HCT116 (cell line): ENCODE measurements around the gene ANO2. TPM values are rescaled to one million over a fixed set of nuclear protein-coding genes. Genes with fewer than 3 reads are reported as not detected.

Source experiments
- ATAC-seq: fragments of 200-7000 bp; cut with Tn5 transposase; 2 replicates; pipeline ENCODE4 v1.9.1; 2020; ENCODE audit warnings: mild to moderate bottlenecking, moderate library complexity
- BruUV-seq: library from RNA; stranded (reverse); fragments of 400-500 nt; replicated peaks from 2 replicates; lab custom pipeline; 2021; lab: Mats Ljungman, UMichigan
- CTCF ChIA-PET: fragments of 300-600 bp; sonication (Branson Sonifier 250); formaldehyde crosslinking; loops from one replicate; lab custom pipeline; 2021; ENCODE audit warnings: antibody characterized with exemption; lab: Charles Lee
- POLR2A ChIA-PET: fragments of 300-600, 350-600 bp; sonication (Branson Sonifier 250); formaldehyde crosslinking; loops from one replicate; lab custom pipeline; 2021; ENCODE audit warnings: antibody characterized with exemption; lab: Charles Lee
- RAD21 ChIA-PET, 2 experiments: fragments of 300-600 bp; sonication (Branson Sonifier 250); formaldehyde crosslinking; loops; one replicate each; lab custom pipeline; 2023; ENCODE audit warnings: low total read pairs in 2 of 2; ENCODE audit not compliant: uncharacterized antibody in 2 of 2, unreplicated experiment in 2 of 2, low non-redundant PET in 1 of 2; lab: Charles Lee
- DNase-seq: peaks from one replicate; pipeline ENCODE4 v3.0.0-alpha.2; 2010; ENCODE audit warnings: low read depth, low spot score
- H2AFZ ChIP-seq: fragments of 200-600 bp; shearing (Covaris generic), sonication (generic); 2 replicates; pipeline ENCODE4 v1.6.1; 2017; ENCODE audit warnings: low read depth, mixed run types, mixed read lengths, antibody characterized with exemption, low read length; ENCODE audit not compliant: poor library complexity, severe bottlenecking
- H3K27ac ChIP-seq: 2 replicates; pipeline ENCODE4 v1.5.1; 2012; ENCODE audit warnings: low read depth, low read length
- H3K27me3 ChIP-seq: fragments of 200-600 bp; sonication (generic); 2 replicates; pipeline ENCODE4 v1.6.1; 2016; ENCODE audit warnings: mixed run types, low read length, mixed read lengths; ENCODE audit not compliant: insufficient read depth
- H3K36me3 ChIP-seq, 2 experiments: fragments of 200-500 bp in 1 of 2; fragments of 200-600 bp in 1 of 2; sonication (Bioruptor generic) in 1 of 2; sonication (generic) in 1 of 2; 2 replicates each; pipeline versions ENCODE4 v1.5.1 to v1.6.1; 2014 to 2016; ENCODE audit warnings: low read length in 2 of 2, inconsistent platforms in 1 of 2, mixed read lengths in 1 of 2, mixed run types in 1 of 2; ENCODE audit not compliant: insufficient read depth in 2 of 2, control insufficient read depth in 1 of 2
- H3K4me1 ChIP-seq, 2 experiments: fragments of 200-600 bp in 1 of 2; sonication (generic) in 1 of 2; 2 replicates each; pipeline versions ENCODE4 v1.5.1 to v1.6.1; 2012 to 2017; ENCODE audit warnings: low read length in 2 of 2, inconsistent platforms in 1 of 2, mild to moderate bottlenecking in 1 of 2, mixed read lengths in 1 of 2, mixed run types in 1 of 2, moderate library complexity in 1 of 2; ENCODE audit not compliant: insufficient read depth in 2 of 2, control insufficient read depth in 1 of 2
- H3K4me2 ChIP-seq: fragments of 200-600 bp; sonication (generic); 2 replicates; pipeline ENCODE4 v1.6.1; 2017; ENCODE audit warnings: mixed run types, low read length, mixed read lengths
- H3K4me3 ChIP-seq, 2 experiments: fragments of 200-600 bp in 1 of 2; sonication (generic) in 1 of 2; replicated peaks in 1 of 2; 2 replicates each; pipeline ENCODE4 v1.5.1; 2011 to 2016; ENCODE audit warnings: low read length in 2 of 2, control low read depth in 1 of 2, low read depth in 1 of 2, mild to moderate bottlenecking in 1 of 2, mixed read lengths in 1 of 2, mixed run types in 1 of 2
- H3K79me2 ChIP-seq: fragments of 200-600 bp; sonication (generic); 2 replicates; pipeline ENCODE4 v1.6.1; 2017; ENCODE audit warnings: mild to moderate bottlenecking, mixed run types, low read length, moderate library complexity, mixed read lengths; ENCODE audit not compliant: insufficient read depth
- H3K9ac ChIP-seq: fragments of 200-600 bp; sonication (generic); 2 replicates; pipeline ENCODE4 v1.6.1; 2016; ENCODE audit warnings: low read length, mixed read lengths
- H3K9me2 ChIP-seq: fragments of 200-600 bp; sonication (generic), shearing (Covaris generic); 2 replicates; pipeline ENCODE4 v1.6.1; 2017; ENCODE audit warnings: mixed run types, mild to moderate bottlenecking, moderate library complexity; ENCODE audit not compliant: insufficient read depth
- H3K9me3 ChIP-seq, 2 experiments: fragments of 200-500 bp in 1 of 2; fragments of 200-600 bp in 1 of 2; sonication (Bioruptor generic) in 1 of 2; sonication (generic) in 1 of 2; 2 replicates each; pipeline ENCODE4 v1.6.1; 2014 to 2017; ENCODE audit warnings: low read length in 2 of 2, mixed read lengths in 2 of 2, inconsistent platforms in 1 of 2, low read depth in 1 of 2, mild to moderate bottlenecking in 1 of 2, mixed run types in 1 of 2, moderate library complexity in 1 of 2; ENCODE audit not compliant: control insufficient read depth in 1 of 2, insufficient read depth in 1 of 2
- H4K20me1 ChIP-seq: fragments of 200-600 bp; sonication (generic), shearing (Covaris generic); 2 replicates; pipeline ENCODE4 v1.6.1; 2017; ENCODE audit warnings: mixed run types, mild to moderate bottlenecking, moderate library complexity; ENCODE audit not compliant: insufficient read depth
- ATF3 ChIP-seq: IDR thresholded peaks from 2 replicates; pipeline ENCODE4 v1.6.1; 2012
- CBX3 ChIP-seq: IDR thresholded peaks from 2 replicates; pipeline ENCODE4 v1.6.1; 2012; ENCODE audit warnings: low read depth
- EGR1 ChIP-seq: IDR thresholded peaks from 2 replicates; pipeline ENCODE4 v1.6.1; 2012; ENCODE audit warnings: low read depth
- EZH2 ChIP-seq: fragments of 200-600 bp; sonication (generic); IDR thresholded peaks from 2 replicates; pipeline ENCODE4 v1.6.1; 2017; ENCODE audit warnings: antibody characterized with exemption, mixed run types
- FOSL1 ChIP-seq: IDR thresholded peaks from 2 replicates; pipeline ENCODE4 v1.6.1; 2012; ENCODE audit warnings: low read depth
- JUND ChIP-seq: IDR thresholded peaks from 2 replicates; pipeline ENCODE4 v1.6.1; 2012
- MAX ChIP-seq: IDR thresholded peaks from 2 replicates; pipeline ENCODE4 v1.6.1; 2012
- RAD21 ChIP-seq: IDR thresholded peaks from 2 replicates; pipeline ENCODE4 v1.6.1; 2012; ENCODE audit warnings: low read depth, mild to moderate bottlenecking
- REST ChIP-seq: IDR thresholded peaks from 2 replicates; pipeline ENCODE4 v1.6.1; 2012; ENCODE audit warnings: low read depth
- SIN3A ChIP-seq: IDR thresholded peaks from 2 replicates; pipeline ENCODE4 v1.6.1; 2012; ENCODE audit warnings: low read depth
- SP1 ChIP-seq: IDR thresholded peaks from 2 replicates; pipeline ENCODE4 v1.6.1; 2012; ENCODE audit warnings: low read depth
- SRF ChIP-seq: IDR thresholded peaks from 2 replicates; pipeline ENCODE4 v1.6.1; 2012; ENCODE audit warnings: low read depth
- YY1 ChIP-seq: IDR thresholded peaks from 2 replicates; pipeline ENCODE4 v1.6.1; 2011; ENCODE audit warnings: low read length, low read depth, moderate library complexity, mild to moderate bottlenecking; ENCODE audit not compliant: insufficient replicate concordance; ENCODE audit errors: extremely low read depth
- ZBTB33 ChIP-seq: IDR thresholded peaks from 2 replicates; pipeline ENCODE4 v1.6.1; 2011; ENCODE audit warnings: mild to moderate bottlenecking, low read length, moderate library complexity; ENCODE audit not compliant: insufficient replicate concordance; ENCODE audit errors: extremely low read depth
- ZFX ChIP-seq: fragments of 450-650 bp; IDR thresholded peaks from 2 replicates; pipeline ENCODE4 v1.6.1; 2017
- intact Hi-C: fragments of 100-400 bp; cut with micrococcal nuclease; formaldehyde crosslinking; loops from 2 replicates; pipeline ENCODE4 v1.10.0; 2022
- total RNA-seq: library from RNA; stranded (reverse); gene quantifications from one replicate; pipeline ENCODE4 v1.2.1, GENCODE V29; 2021; ENCODE audit not compliant: unreplicated experiment

Gene ANO2
- total RNA-seq, 1 experiment from 2014 or later = not detected

GRCh38 chr12:5586201-5586600 lies 358.9 kb downstream of the ANO2 start:
- Histone ChIP-seq H3K27ac (no peak overlapping the region), H3K9me2 (no peaks in the 10 kb centered on the region), H3K79me2 (no peaks in the 10 kb centered on the region), H2AFZ (peak overlapping the region; percentile 30), H3K4me1 (peaks cover 2 to 8% of the 10 kb centered on the region in 2 experiments; a peak in 3 of 4 replicates)
- ATAC-seq = no peak
- intact Hi-C loops = no loop called here
- ChIA-PET POLR2A (no interaction called here), CTCF (no interaction called here), RAD21 (no interaction called here)
- TF ChIP-seq EZH2 (no peak), SP1 (no peak), MAX (no peak), YY1 (no peak), EGR1 (no peak), JUND (no peak)
- TF ChIP-seq, all 23 proteins: peak for 0
- Histone ChIP-seq H3K4me2 (peak overlapping the region; percentile 2; the same call in 1 of the 2 replicates), H3K4me3 (no peak overlapping the region), H3K27me3 (peaks cover 4% of the 10 kb centered on the region; the same call in 1 of the 2 replicates), H3K9me3 (no peaks in the 10 kb centered on the region), H3K9ac (no peak overlapping the region), H4K20me1 (no peaks in the 10 kb centered on the region), H3K36me3 (no peaks in the 10 kb centered on the region)
- no TSS peak for BruUV-seq
- DNase-seq = no peak

GRCh38 chr12:5585178-5585577 lies 359.9 kb downstream of the ANO2 start:
- H3K27me3 ChIP-seq = peaks cover 14% of the 10 kb centered on the region
- ATAC-seq (no peak), DNase-seq (no peak)
- CTCF ChIA-PET = no interaction called here
- POLR2A ChIA-PET = no interaction called here
- BruUV-seq = no TSS peak
- H3K27ac ChIP-seq = no peak overlapping the region
- no peaks in the 10 kb centered on the region for H3K9me2 ChIP-seq
- no peak overlapping the region for H3K9ac ChIP-seq
- intact Hi-C loops = no loop called here
- RAD21 ChIA-PET = no interaction called here
- no peaks in the 10 kb centered on the region for H3K9me3 ChIP-seq
- no peak overlapping the region for H3K4me2 ChIP-seq
- peaks cover 2 to 8% of the 10 kb centered on the region in 2 experiments; a peak in 3 of 4 replicates for H3K4me1 ChIP-seq
- no peaks in the 10 kb centered on the region for H3K79me2 ChIP-seq
- H3K4me3 ChIP-seq = no peak overlapping the region
- H2AFZ ChIP-seq = no peak overlapping the region
- no peaks in the 10 kb centered on the region for H4K20me1 ChIP-seq
- H3K36me3 ChIP-seq = no peaks in the 10 kb centered on the region
- no peak for TF ChIP-seq FOSL1
- no peak for TF ChIP-seq ZFX
- TF ChIP-seq EZH2 = no peak
- no peak for TF ChIP-seq RAD21
- no peak for TF ChIP-seq REST
- no peak for TF ChIP-seq SIN3A
- no peak for TF ChIP-seq ATF3
- no peak for TF ChIP-seq JUND
- TF ChIP-seq SRF = no peak
- no peak for TF ChIP-seq ZBTB33
- TF ChIP-seq CBX3 = no peak
